ENCODE data around the gene ORAI3.

DNA sequence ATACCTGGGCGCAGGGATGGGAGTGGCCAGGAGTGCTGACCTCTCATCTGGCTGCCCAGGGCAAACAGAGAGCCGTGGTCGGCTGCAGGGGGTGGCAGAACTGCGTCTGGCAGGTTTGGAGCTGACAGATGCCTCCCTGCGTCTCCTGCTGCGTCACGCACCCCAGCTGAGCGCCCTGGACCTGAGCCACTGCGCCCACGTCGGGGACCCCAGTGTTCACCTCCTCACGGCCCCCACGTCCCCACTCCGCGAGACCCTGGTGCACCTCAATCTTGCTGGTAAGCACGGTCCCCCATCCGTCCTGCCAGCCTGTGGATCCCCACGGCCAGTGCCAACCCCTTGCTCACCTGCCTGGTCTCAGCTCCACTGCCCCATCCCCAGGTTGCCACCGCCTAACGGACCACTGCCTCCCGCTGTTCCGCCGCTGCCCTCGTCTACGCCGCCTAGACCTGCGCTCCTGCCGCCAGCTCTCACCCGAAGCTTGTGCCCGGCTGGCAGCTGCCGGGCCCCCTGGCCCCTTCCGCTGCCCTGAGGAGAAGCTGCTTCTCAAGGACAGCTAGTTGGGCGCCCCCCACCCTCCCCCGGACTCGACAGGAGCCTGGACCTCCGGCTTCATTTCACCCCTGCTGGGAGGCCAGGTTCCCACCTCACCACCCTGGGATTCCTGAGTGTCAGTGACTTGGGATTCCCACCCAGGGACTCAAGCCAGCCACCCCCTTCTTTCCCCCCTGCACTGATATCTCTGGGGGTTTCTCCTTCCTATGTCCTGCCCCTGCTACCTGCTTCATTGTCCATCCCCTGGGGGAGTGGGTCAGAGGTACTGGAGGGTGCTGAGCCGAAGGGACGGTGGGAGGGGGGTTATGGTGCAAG lies 2.0 kb upstream of the ORAI3 start:
- no peak for TF ChIP-seq POLR2AphosphoS5 (IDR thresholded peaks at IDR 0.05; ENCODE audit: low read depth, low read length)
- TF ChIP-seq TAF1 (IDR thresholded peaks at IDR 0.05; ENCODE audit: borderline replicate concordance, insufficient read depth, low read length): no peak
- TF ChIP-seq, protein P1, sequence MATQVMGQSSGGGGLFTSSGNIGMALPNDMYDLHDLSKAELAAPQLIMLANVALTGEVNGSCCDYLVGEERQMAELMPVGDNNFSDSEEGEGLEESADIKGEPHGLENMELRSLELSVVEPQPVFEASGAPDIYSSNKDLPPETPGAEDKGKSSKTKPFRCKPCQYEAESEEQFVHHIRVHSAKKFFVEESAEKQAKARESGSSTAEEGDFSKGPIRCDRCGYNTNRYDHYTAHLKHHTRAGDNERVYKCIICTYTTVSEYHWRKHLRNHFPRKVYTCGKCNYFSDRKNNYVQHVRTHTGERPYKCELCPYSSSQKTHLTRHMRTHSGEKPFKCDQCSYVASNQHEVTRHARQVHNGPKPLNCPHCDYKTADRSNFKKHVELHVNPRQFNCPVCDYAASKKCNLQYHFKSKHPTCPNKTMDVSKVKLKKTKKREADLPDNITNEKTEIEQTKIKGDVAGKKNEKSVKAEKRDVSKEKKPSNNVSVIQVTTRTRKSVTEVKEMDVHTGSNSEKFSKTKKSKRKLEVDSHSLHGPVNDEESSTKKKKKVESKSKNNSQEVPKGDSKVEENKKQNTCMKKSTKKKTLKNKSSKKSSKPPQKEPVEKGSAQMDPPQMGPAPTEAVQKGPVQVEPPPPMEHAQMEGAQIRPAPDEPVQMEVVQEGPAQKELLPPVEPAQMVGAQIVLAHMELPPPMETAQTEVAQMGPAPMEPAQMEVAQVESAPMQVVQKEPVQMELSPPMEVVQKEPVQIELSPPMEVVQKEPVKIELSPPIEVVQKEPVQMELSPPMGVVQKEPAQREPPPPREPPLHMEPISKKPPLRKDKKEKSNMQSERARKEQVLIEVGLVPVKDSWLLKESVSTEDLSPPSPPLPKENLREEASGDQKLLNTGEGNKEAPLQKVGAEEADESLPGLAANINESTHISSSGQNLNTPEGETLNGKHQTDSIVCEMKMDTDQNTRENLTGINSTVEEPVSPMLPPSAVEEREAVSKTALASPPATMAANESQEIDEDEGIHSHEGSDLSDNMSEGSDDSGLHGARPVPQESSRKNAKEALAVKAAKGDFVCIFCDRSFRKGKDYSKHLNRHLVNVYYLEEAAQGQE (IDR thresholded peaks at IDR 0.05; ENCODE audit: insufficient read depth in 1 of 2, low read depth in 2 of 2, low read length in 2 of 2): no peak
- no peak for TF ChIP-seq FOXP2 (optimal IDR thresholded peaks at IDR 0.05; ENCODE audit: borderline replicate concordance, extremely low read depth, extremely low read length, insufficient read depth)
- no peak for TF ChIP-seq SIN3A (IDR thresholded peaks at IDR 0.05; ENCODE audit: borderline replicate concordance, insufficient read depth, low read length)

Measured in PFSK-1 (cell line).